CD4-positive, alpha-beta T cell treated with Interleukin-15 for 4 hours (primary cell): Measurements from ENCODE around the gene PARM1.

Experiments used
- DNase-seq: peaks from one replicate; pipeline ENCODE4 v3.0.0-alpha.2; 2020; ENCODE audit warnings: low spot score

The PARM1 gene

DNA sequence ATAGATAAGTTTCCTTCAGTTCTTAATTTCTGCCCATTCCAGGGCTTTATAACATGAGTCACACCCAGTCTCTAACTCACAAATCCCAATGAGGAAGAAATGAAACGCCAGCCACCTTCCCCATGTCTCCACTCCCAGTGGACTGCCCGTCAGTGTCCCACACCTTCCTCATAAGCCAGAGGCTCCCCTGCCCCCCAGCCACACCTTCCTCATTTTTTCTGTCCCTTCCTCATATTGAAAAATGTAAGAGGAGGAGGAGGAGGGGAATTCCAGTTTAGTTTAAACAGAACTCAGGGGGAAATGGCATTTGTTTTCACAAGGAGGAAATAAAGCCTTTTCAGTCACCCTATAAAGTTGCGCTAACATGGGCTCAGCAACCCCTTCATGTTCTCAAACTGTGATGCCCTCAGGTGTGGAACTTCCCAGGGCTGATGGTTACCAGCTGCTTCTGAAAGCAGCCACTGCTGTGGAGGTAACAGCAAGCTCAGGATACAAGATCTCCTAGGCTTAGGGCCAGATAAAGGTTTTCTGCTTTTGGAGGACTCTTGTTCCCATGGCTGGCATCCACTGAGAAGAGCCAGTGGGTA is 97.8 kb downstream of the PARM1 start:
- DNase-seq, result no peak

DNA sequence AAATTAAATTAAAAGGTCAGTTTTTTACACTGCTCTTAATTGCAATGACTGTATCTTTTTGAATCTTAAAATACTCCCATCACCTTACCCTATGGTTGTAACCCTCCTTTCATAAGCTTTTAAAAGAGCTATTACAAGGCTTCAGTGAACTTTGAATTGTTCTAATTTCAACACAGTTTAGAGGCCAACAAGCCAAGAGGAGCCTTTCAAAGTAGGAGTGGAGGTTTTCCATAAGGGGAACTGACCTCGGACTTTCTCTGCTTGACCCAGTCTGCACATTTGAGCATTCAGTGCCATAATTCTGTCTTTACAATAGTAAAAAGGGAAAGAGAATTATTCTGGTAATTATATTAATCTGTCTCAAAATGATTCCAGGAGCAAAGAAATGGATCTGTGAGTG is 98.9 kb downstream of the PARM1 start:
- DNase-seq, result no peak

DNA sequence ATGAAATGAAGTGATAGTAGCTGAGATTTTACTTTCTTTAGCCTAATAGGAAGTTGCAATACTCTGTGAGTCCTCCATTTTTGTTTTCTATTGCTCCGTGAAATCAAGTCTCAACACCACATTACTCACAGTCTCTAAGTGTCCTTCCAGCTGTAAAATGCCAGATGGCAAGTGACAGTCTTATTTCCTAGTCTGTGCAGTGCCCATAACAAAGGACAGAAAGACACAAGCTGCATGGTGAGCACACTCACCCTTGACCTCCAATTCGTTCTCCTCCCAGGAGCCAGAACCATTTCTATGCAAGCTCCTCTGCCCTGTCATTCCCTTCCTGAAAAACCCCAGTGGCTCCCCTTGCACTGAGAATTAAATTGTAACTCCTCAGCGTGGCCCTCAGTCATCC is 101.6 kb downstream of the PARM1 start:
- no peak for DNase-seq

DNA sequence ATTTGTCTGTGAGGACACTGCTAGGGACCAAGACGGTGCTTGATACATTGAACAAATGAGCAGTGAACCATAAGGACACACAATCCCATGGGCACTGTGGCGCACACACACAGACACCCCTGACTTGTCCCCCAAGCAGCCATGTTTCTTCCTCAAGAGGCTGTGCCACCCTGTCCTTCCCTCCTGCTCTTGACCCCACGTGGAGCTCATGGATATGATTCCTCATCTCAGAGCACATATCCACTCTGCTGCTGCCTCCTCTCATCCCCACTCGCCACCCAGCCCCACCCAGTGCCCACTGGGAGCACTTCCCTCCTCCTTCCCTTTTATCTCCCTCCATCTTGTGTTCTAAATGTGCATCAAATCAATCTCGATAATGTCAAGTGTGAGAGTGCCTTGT is 102.4 kb downstream of the PARM1 start:
- DNase-seq, result no peak

DNA sequence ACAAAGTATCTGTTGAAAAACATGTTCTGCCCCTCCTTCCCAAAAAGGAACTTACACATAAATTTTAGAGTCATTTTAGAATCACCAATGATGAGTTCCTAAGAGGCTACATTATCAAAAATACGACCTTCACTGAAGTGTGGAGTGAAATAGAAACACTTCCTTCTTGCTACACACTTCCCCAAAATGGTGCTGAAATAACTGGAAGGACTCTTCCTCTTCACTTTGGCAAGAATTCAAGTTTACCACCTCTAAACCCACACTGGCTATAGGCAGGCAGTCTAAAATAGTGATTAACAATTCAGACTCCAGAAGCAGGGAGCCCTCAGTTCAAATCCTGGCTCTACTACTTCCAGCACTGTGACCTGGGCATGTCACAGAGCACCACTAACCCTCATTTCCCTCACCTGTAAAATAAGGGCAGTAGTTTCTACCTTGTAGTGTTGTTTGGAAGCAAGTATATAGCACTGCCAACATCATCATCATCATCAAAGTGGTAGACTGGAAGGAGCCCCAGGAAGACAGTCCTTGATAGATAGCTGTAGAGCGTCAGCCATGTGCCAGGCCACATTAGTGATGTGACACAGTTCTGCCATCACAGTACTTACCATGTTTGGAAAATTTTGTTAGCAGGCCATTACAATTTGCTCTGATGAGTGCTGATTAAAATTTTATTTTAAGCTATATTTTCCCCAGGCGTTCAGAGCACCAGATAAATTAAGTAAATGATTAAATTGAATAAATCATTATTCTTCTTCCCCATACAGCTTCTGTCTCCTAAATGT is 103.3 kb downstream of the PARM1 start:
- DNase-seq, result no peak

DNA sequence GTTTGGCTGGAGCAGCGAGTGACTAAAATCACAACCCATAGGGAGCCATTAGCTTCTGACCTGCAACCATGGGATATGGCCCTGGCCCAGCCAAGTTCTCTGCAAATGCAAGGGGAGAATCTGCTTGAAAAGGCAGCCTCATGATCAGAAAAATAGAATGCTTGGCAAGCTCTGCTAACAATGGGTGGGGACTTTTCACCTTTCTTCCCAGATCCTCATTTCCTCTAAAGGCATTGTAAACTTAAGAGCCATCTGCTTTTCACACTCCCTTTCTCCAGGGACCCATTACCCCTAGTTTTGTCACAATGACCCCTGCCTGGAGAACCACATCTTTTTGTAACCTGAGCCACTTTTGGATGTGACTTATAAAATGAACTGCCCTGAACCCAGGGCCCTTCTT is 104.3 kb downstream of the PARM1 start:
- DNase-seq, result no peak

DNA sequence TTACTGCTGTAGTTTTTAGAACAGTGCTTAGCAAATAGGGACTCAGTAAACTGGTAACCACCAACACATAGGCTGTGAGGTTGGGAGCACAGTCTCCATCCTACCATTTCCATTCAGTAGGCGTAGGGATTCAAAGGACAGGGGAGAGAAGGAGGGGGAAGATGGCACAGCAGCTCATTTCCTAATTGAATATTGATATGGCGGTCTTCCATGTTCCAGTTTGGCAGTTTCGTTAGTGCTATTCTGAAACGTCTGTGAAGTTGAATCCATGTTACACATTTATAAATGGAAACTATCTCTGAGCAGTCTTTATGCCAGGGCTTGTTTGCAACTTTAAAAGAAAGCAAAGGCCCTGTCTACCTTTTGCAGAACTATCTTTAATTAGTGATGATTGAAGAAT is 105.5 kb downstream of the PARM1 start:
- DNase-seq, result no peak

DNA sequence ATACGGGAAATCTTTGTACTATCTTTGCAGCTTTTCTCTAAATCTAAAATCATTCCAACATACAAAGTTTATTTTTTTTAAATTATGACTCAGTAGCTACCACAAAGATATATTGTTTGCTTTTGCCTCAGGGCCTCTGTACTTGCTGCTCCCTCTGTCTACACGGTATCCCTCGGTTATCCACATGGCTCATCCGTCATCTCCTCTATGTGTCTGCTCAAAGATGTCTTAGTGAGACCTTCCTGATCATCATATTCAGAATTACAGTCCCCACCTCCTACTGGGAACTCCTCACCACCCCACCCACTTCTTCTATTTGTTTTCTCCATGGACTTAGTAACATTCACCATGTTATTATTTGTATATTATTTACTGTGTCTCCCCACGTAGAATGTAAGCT is 107.8 kb downstream of the PARM1 start:
- no peak for DNase-seq

DNA sequence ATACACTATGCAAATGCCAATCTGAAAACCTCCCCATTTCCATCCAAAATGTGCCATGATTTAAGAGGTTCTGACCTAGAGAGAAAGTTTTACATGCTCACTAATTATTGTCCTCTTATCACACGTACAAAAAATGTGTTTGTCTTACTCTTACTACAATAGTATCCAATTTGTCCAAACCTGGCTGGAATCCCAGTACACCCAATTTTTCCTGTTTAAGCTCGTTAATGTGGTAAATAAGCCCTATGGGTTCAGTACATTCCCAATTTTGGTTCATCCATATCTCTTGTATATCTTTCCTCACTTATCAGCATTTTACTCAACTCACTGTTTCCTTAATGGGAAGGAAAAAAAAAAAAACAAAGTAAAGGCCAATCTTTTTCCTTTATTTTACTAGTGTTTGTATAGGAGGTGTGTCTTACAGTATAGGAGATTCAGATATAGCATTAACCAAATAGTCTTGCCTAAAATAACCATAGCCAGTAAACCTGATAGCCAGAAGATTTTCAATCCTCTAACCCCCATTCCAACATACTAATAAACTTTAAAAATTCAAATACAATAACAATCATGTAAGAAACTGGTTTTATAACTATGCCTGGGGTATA is 109.8 kb downstream of the PARM1 start:
- no peak for DNase-seq

DNA sequence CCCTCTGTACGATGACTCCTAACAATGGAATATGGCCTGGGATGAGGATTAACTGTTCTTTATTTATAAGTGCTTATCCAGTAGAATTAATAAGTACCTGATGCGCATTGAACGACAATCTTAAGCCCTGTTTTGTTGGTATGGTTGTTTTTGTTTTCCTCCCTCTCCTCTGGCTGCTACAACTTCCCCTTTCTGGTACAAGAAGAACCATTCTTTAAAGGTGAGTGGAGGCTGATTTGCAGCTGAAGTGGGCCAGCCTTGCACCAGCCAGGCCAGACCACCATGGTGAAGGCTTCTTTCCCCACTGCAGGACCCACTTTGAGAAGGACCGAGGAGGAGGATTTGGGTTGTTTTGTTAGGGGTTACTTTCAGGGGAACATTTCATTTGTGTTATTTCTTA is 113.3 kb downstream of the PARM1 start:
- DNase-seq, result no peak

DNA sequence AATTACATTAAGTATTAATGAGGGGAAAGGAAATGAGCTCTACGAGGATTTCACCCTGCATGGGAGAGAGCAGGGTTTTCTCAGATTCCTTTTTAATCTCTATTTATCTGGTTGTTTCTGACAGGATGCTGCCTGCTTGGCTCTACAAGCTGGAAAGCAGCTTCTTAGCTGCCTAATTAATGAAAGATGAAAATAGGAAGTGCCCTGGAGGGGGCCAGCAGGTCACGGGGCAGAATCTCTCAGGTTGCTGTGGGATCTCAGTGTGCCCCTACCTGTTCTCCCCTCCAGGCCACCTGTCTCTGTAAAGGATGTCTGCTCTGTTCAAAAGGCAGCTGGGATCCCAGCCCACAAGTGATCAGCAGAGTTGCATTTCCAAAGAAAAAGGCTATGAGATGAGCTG is 113.7 kb downstream of the PARM1 start:
- no peak for DNase-seq

DNA sequence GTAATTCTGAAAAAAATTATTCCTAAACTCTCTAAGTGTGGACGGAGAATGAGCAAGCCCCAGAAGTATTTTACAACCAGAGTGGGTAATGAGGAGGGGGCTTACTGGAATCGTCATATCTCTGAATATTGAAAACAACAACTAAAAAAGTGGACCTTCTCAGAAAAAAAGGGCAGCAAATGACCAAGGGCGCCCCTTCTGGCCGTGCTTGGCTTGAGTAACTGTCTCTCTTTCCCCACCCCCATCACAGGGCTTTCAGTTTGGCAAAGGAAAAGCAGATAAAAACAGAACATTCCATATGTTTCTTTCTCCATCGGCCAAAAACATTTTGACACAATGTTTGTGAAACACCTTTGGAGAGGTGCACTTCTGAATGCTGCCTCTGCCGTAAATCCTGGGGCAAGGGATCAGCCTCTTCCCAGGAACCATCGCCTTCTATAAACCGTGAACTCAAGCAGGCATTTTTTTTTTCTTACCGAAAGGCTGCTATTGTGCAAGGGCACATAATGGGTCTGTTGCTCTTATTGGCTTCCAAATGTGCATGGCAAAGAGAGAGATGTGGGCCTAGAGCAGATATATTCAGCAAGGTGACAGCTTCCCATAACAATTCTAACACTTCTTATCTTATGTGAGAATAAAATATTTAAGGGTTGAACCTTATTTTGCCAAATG is 115.4 kb downstream of the PARM1 start:
- no peak for DNase-seq

DNA sequence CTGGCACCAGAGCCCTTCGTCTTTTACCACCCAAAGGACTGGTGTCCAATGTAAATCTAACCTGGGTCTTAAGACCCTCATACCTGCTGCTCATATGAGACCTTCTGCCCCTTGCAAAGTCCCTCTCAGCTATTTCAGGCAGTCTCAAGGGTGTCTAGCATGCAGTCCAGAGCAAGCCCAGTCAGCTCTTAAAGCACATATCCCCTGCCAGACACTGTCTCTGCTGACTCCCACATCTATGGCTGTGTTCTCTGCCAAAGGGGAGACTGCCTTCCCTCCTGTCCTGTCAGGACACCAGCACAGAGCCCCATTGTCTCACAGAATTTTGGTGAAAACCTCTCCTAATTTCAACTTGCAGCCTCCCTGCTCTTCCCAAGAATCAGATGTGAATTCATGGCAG is 118.5 kb downstream of the PARM1 start:
- no peak for DNase-seq

DNA sequence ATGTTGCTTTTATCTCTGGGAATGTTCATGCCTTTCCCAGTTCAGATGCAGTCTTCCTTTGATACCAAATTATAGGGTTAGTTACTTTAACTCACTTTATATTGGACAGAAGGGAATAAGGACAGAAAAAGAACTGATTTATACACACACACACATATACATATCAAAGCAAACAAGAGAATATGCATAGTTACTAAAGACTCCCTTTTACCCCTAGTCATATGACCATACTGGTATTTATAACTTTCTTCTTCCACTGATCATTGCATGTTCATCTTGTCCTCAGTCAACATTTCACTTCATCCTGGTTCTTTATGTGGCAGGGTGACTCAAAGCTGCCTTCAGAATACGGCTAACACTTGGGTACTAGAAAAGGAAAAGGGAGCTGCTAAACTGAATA is 120.4 kb downstream of the PARM1 start:
- no peak for DNase-seq

DNA sequence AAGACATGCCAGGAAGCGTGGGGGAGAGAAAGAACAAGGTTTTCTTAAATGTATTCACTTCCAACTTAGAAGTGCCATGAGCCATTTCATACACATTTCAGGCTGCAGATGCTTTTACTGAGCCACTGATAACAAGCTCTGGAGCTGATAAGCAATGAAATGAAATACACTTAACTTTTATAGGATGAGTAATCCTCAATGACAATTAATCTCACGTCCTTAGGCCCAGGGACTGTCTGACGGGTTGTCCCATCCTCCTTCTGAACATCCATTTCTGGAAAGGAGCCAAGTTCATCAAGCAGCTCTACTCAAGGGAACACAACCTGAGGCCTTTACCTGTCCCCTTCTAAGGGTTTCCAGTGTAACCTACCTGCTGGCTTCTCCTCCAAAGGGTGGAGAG is 121.2 kb downstream of the PARM1 start:
- DNase-seq, result no peak

DNA sequence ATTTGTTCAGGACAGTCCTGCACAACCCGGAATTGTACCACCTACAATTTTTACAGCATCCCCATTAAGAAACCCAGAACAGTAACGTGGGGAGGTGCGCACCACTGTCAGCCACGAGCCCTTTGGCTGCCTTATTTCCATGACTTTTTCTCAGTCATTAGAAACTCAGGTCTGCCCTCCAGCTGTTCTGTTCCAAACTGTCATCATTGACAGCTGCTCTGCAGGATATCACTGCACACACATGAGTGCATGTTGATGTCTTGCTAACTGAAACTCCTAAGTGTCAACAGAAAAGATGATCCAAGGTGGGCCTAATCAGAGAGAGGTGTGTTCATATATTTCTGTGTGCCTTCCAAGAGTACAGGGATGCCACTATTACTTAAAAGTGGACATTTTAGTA is 123.4 kb downstream of the PARM1 start:
- DNase-seq, result no peak

DNA sequence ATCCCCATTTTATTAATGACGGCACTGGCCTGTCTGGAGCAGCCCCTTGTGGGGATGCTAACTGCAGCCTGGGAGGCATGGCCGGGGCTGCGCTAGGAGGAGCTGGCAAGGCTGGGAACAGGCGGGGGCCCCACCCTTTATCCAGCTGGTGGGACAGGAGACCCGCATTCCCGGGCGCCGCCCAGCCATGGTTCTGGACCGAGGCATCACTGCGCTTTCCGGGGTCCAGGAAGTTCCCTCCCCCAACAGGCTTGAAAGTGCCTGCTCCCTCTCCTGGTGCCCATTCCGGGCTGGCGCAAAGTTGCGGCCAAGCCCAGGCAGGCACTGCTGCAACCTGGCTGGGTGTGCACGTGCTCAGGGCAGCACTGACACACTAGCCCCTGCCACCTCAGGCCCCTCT is 124.5 kb downstream of the PARM1 start:
- no peak for DNase-seq

DNA sequence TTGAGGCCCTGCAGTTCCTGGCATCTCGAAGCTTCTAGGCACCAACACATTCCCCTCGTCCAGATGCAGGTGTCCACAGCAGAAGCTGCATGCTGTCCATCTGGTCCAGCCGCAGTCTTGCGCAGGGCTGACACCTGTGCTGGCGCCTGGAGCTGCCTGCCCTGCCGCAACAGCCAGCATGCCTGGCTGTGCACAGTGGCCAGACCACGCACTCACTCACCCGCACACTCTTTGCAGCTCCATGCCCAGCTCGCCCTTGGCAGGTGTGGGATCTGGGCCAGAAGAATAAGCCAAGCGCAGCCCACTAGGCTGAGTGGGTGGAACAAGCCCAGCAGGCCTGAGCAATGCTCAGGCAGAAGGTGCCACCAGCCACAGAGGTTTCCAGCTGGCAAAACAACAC is 125.6 kb downstream of the PARM1 start:
- DNase-seq, result no peak

DNA sequence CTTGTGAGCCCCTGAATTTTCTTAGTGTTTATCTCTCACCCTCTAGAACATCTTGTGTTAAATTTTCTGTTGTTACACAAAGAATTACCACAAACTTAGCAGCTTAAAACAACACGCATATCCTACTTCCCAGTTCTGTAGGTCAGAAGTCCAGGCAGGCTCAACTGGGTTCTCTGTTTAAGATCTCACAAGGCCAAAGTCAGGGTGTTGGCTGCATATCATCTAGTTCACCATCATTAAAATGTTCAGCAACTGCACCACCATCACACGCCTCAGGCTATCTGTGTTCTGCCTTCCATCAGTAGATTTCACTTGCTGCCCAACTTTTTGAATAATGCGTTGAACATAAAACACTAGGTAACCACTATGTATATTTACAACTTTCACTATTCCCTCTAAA is 130.5 kb downstream of the PARM1 start:
- DNase-seq, result no peak

DNA sequence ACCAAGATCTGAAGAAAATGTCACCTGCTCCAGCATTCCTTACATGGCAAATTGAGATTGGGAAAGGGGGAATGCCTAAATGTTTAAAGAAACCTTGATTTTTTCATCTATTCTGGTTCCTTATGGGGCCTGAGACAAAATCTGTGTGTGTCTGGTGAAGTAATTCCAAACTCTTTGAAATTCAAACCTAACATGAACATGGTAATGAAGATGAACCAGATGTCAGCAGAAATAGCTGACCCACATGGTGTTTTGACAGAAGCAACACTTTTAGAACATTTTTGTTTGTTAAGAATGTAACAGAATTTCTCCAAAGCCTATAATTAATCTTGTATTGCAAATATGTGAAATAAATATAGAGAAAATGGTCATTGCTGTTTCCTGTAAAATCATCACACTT is 133.0 kb downstream of the PARM1 start:
- DNase-seq, result no peak

DNA sequence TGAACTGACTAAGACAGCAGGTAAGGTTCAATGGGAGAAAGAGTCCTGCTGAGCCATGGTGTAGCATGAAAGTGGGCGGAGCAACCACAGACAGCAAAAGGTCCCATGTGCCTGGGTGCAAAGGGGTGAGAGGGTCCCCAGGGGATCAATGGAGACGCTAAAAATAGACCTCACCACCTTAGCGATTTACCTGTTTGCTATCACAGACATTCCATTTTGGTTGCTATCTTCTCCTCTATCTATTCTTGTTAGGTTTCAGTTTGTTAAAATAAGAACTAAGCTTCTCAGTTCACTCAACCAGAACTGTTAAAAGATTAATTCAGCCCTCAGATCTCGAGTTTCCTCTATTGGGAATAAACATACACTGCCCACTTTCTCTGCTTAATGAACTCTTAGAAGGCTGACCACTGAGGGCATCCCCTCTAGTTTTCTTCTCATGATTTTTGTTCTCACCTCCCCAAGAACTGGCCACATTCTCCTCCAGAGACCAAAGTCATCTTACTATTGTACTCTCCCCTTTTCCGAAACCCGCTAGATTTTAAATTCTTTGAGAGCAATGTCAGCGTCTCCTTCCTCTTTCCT is 136.7 kb downstream of the PARM1 start:
- no peak for DNase-seq

DNA sequence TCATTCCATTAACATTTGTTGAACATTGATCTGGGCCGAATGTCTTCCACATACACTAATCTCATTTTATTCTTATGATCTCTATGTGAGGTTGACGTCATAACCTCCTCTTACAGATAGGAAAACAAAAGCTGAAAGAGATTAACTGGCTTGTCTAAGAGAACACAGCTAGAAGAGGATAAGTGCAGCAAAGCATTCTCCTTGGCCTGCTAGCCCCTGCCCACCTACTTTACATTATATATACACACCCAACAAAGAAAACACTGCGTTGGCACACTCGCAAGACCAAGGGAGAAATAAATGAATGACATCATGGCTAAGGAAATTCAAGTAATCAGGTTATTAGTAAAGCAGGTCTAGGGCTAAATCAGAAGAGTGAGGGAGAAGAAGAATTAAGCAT is 138.4 kb downstream of the PARM1 start:
- no peak for DNase-seq

DNA sequence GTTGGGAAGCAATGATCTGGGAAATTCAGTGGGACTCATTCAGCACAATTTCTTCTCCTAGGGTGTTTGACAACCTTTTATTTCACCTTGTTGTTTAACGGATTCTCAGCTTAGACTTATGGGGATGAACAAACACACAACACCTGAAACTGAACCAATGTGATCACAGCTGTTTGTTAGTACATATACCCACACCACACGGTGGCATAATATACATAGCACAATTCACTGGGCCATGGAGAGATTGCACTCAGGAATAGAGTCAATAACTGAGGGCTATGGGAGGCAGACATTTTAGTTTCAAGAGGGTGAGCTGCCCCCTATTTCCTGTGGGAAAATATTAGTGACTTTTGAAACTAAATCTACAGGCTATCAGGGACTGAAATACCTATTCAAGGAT is 148.0 kb downstream of the PARM1 start:
- DNase-seq, result no peak
